Measurements from ENCODE around the gene DPYSL5. TPM values are rescaled to one million over a fixed set of nuclear protein-coding genes. Genes with fewer than 3 reads are reported as not detected.

The DPYSL5 gene
- total RNA-seq, 1 donor from 2014 or later, result not detected

DNA sequence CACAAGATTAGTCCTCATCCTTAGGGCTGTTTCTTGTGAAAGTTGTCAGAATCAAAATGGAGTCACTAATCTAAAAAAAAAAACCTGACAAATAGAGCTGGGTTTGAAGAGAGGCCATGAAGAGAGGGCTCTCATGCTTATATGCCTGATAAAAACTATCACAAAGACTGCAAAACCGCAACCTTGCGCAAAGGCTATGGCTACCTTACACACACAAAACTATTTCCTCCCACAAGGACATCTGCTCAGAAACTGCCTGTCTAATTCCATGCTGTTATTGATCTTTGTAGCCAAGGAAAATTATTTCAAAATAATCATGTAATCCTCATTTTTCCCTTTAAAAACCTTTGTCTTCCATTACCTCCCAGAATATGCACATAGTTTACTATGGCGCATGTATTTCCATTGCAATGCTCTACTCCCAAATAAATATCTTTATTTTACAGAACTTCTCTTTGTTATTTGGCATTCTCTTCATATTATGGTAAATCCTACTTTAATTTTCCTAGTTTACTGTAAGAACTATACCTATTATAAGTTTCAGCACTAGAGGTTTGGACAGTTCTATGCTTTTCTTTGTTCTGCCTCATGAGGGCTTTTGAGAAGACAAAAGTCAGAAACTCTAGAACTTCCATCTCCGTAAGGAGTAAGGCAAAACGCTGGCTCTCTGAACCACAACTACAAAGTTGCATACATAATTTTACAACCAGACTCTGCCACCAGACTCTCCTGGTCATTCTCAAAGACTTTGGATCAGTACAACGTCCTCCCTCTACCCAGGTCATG lies 9.6 kb upstream of the DPYSL5 start:
- Histone ChIP-seq H3K27ac (no peak overlapping the region), H3K9me3 (no peaks in the 10 kb centered on the region), H3K36me3 (no peaks in the 10 kb centered on the region), H3K4me3 (no peak overlapping the region), H3K27me3 (peaks cover 18% of the 10 kb centered on the region), H3K4me1 (no peaks in the 10 kb centered on the region)
- no peak for DNase-seq
- ATAC-seq, result no peak
- TF ChIP-seq, protein P1, sequence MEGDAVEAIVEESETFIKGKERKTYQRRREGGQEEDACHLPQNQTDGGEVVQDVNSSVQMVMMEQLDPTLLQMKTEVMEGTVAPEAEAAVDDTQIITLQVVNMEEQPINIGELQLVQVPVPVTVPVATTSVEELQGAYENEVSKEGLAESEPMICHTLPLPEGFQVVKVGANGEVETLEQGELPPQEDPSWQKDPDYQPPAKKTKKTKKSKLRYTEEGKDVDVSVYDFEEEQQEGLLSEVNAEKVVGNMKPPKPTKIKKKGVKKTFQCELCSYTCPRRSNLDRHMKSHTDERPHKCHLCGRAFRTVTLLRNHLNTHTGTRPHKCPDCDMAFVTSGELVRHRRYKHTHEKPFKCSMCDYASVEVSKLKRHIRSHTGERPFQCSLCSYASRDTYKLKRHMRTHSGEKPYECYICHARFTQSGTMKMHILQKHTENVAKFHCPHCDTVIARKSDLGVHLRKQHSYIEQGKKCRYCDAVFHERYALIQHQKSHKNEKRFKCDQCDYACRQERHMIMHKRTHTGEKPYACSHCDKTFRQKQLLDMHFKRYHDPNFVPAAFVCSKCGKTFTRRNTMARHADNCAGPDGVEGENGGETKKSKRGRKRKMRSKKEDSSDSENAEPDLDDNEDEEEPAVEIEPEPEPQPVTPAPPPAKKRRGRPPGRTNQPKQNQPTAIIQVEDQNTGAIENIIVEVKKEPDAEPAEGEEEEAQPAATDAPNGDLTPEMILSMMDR (IDR thresholded peaks at IDR 0.05), result no peak
- intact Hi-C loops (cut with DNase I), result no loop called here

DNA sequence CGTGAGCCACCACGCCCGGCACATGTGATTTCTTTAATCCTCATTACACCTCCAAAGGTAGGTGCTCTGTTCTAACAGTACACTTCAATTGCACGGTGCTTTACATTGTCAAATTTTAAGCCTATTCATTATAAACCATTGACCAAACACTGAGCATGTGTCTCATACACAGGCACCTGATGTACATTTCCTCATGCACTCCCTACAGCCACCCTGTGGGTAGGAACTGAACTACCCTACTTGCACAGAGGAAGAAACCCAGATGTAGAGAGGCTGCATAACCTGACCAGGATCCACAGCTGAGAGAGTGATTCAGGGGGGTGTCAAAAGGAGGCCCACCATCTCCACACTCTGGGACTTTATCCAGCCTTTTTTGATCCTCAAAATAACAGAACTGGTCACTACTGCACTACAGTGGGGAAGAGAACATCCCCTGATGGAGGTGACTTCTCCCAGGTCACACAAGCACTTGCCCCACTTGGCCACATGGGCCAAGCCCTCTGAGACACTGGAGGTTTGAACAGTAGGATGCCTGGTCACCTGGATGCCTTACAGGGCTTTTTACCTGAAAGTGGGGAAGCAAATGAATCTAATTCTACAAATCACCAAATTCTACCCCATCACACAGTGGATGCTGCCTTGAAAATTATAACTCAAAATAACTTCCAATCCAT lies 6.9 kb upstream of the DPYSL5 start:
- H3K27me3 ChIP-seq, result peaks cover 37% of the 10 kb centered on the region
- intact Hi-C loops (cut with DNase I), result no loop called here

DNA sequence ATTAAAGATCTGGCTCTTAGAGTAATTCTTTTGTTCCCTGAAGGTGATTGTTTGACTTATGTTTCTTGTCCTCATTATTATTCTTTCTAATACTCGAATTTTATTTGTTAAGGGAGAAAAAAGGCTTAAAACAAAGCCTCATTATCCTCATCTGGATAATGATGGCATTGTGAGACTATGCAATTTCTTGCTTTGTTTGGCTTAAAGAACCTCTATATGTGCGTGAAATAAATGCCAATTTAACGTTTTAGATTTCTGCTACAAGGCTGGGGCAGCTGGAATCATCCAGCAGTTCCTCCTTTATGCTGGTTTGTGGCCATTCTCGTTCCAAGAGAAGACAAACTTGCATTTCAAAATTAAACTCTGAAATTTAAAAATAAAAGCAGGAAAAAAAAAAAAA lies 4.9 kb upstream of the DPYSL5 start:
- DNase-seq (no peak), ATAC-seq (no peak)
- Histone ChIP-seq H3K27ac (no peak overlapping the region), H3K4me1 (peaks cover 12% of the 10 kb centered on the region), H3K27me3 (peaks cover 51% of the 10 kb centered on the region), H3K4me3 (no peak overlapping the region), H3K36me3 (no peaks in the 10 kb centered on the region), H3K9me3 (no peaks in the 10 kb centered on the region)
- TF ChIP-seq, protein P1 (IDR thresholded peaks at IDR 0.05), result no peak
- intact Hi-C loops (cut with DNase I), result no loop called here

More for the DNA sequence above, 6.9 kb upstream of the DPYSL5 start:
- DNase-seq (no peak), ATAC-seq (peak; percentile 46)
- Histone ChIP-seq H3K4me1 (no peaks in the 10 kb centered on the region), H3K27ac (no peak overlapping the region), H3K36me3 (no peaks in the 10 kb centered on the region), H3K9me3 (no peaks in the 10 kb centered on the region), H3K4me3 (no peak overlapping the region)
- TF ChIP-seq, protein P1 (IDR thresholded peaks at IDR 0.05), result no peak

DNA sequence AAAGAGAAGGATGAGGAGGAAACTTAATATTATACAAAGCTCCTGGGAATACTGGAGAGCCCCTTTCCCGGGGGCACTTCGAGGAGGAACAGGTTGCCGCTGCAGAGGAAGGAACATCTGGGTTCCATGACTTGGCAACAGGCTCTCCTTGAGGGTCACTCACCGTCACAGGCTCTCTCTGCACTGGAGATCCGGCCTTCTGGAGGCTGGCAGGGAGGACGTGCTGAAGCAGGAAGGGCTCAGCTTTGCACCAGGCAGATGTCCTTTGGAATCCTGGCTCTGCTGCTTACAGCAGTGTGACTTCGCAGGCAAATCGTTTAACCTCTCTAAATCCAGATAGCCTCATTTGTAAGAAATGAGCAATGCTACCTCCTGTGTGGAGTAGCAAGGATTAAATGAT lies 2.9 kb upstream of the DPYSL5 start:
- Histone ChIP-seq H3K27me3 (peaks cover 67% of the 10 kb centered on the region), H3K9me3 (no peaks in the 10 kb centered on the region), H3K4me1 (peaks cover 29% of the 10 kb centered on the region), H3K36me3 (no peaks in the 10 kb centered on the region), H3K27ac (no peak overlapping the region), H3K4me3 (no peak overlapping the region)
- ATAC-seq (no peak), DNase-seq (no peak)
- TF ChIP-seq, protein P1 (IDR thresholded peaks at IDR 0.05), result no peak
- intact Hi-C loops (cut with DNase I), result loop anchor here (5.0 kb wide), 1 partner anchor 97 kb away; no protein-coding TSS in a partner anchor

DNA sequence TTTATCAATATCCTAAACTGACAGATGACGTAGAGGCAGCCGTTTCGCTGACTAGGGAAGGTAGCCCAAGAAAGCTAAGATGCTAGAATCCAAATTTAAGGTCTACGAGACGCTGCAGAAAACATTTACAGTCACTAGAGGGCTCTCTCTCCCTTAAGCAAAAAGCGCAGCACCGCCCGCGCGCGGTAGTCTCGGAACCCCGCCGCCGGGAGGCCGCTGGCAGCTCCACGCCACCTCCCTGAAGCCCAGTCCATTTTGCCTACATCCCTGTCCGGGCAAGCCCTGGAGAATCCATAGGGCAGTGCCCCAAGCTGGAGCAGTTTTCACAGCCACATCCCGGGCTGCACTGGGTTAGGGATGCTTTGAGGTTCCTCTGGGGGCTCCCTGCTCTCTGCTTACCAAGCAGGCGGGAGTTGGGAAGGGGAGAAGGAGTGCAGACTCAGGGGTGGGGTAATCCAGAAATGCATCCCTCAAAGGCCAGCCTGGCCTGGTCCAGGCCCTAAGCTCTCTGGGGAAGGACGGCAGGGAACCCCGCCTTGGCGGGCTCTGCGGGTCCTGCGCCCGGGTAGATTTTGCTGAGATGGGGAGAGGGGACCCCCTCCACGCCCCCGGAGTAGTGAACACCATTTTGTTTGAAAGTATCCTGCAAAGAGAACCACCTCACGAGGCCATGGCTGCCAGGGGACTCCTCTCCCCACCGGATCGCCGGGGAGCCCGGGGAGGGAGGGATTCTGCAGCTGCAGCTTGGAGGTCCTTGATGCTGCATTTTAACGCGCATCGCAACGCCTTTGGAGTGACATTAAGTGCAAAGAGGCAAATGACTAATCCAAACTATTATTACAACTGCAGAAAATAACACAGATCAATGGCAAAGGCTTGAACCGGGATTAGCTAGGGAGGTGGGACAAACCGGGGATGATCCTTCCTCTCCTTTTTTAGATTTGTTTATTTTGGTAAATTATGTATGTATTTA lies 1.3 kb upstream of the DPYSL5 start:
- TF ChIP-seq, protein P1 (IDR thresholded peaks at IDR 0.05), result peak; percentile 78
- peak; percentile 82 for DNase-seq
- peak; percentile 86 for ATAC-seq
- Histone ChIP-seq H3K4me3 (no peak overlapping the region), H3K27me3 (peaks cover 81% of the 10 kb centered on the region), H3K9me3 (no peaks in the 10 kb centered on the region), H3K36me3 (no peaks in the 10 kb centered on the region), H3K27ac (no peak overlapping the region), H3K4me1 (peaks cover 29% of the 10 kb centered on the region)
- intact Hi-C loops (cut with DNase I), result loop anchor here (5.0 kb wide), 1 partner anchor 96 kb away; no protein-coding TSS in a partner anchor

All from upper lobe of right lung (tissue), 1 donor.